Measurements from ENCODE around the gene MC1R. TPM values are rescaled to one million over a fixed set of nuclear protein-coding genes. Genes with fewer than 3 reads are reported as not detected.

MC1R gene
- total RNA-seq, 1 experiment from 2014 or later: 12.2 TPM

GRCh38 chr16:89893642-89894548 is 24.8 kb upstream of the MC1R start:
- Histone ChIP-seq H3K9me2 (ENCODE audit: insufficient read depth) (no peaks in the 10 kb centered on the region), H3K4me1 (ENCODE audit: control insufficient read depth in 1 of 2, insufficient read depth in 2 of 2, low read length in 2 of 2) (no peaks in the 10 kb centered on the region), H3K79me2 (ENCODE audit: insufficient read depth, low read length) (peaks cover 18% of the 10 kb centered on the region; the same call in 1 of the 2 replicates), H3K4me2 (ENCODE audit: low read length) (no peak overlapping the region), H3K4me3 (replicated peaks in 1 of 2; ENCODE audit: low read depth in 1 of 2, low read length in 2 of 2) (no peak overlapping the region), H4K20me1 (ENCODE audit: insufficient read depth) (no peaks in the 10 kb centered on the region), H2AFZ (ENCODE audit: low read depth, low read length, poor library complexity, severe bottlenecking) (no peak overlapping the region), H3K9ac (ENCODE audit: low read length) (no peak overlapping the region), H3K36me3 (ENCODE audit: control insufficient read depth in 1 of 2, insufficient read depth in 2 of 2, low read length in 2 of 2) (peaks cover 54 to 70% of the 10 kb centered on the region in 2 experiments), H3K9me3 (ENCODE audit: control insufficient read depth in 1 of 2, insufficient read depth in 1 of 2, low read depth in 1 of 2, low read length in 2 of 2) (no peaks in the 10 kb centered on the region), H3K27ac (ENCODE audit: low read depth, low read length) (no peak overlapping the region; the same call in 1 of the 2 replicates), H3K27me3 (ENCODE audit: insufficient read depth, low read length) (no peaks in the 10 kb centered on the region)
- CTCF ChIA-PET: interaction anchor here (2.0 kb wide), 1 partner anchor 16 kb away, joined by 6 read pairs; no protein-coding TSS in a partner anchor
- intact Hi-C loops (cut with micrococcal nuclease): no loop called here
- ATAC-seq: no peak
- POLR2A ChIA-PET: no interaction called here
- DNase-seq (ENCODE audit: low read depth, low spot score): no peak
- no TSS peak for BruUV-seq (replicated peaks)
- RAD21 ChIA-PET (ENCODE audit: low non-redundant PET in 1 of 2, low total read pairs in 2 of 2, uncharacterized antibody in 2 of 2, unreplicated experiment in 2 of 2): no interaction called here
- no peak for TF ChIP-seq CEBPB (IDR thresholded peaks at IDR 0.05; ENCODE audit: low read depth)
- no peak for TF ChIP-seq ZNF274 (IDR thresholded peaks at IDR 0.05; ENCODE audit: low read depth, low read length)
- no peak for TF ChIP-seq ELF1 (IDR thresholded peaks at IDR 0.05; ENCODE audit: borderline replicate concordance, low read depth)
- TF ChIP-seq ATF3 (IDR thresholded peaks at IDR 0.05): no peak
- no peak for TF ChIP-seq SRF (IDR thresholded peaks at IDR 0.05; ENCODE audit: low read depth)
- no peak for TF ChIP-seq JUND (IDR thresholded peaks at IDR 0.05)
- no peak for TF ChIP-seq ZFX (IDR thresholded peaks at IDR 0.05)
- no peak for TF ChIP-seq CBX3 (IDR thresholded peaks at IDR 0.05; ENCODE audit: low read depth)
- TF ChIP-seq FOSL1 (IDR thresholded peaks at IDR 0.05; ENCODE audit: low read depth): no peak
- TF ChIP-seq YY1 (IDR thresholded peaks at IDR 0.05; ENCODE audit: extremely low read depth, insufficient replicate concordance, low read depth, low read length): no peak
